ELF-1 (cell line): ENCODE measurements around the gene FUOM.

Experiments used
- DNase-seq: peaks from one replicate; pipeline ENCODE4 v3.0.0-alpha.2; 2016; ENCODE audit warnings: low read depth, low spot score

The FUOM gene

GRCh38 chr10:133312016-133312768 is 45.6 kb downstream of the FUOM start:
- DNase-seq = no peak

GRCh38 chr10:133311570-133311969 is 46.2 kb downstream of the FUOM start:
- no peak for DNase-seq

GRCh38 chr10:133310789-133311188 is 47.0 kb downstream of the FUOM start:
- no peak for DNase-seq

GRCh38 chr10:133310399-133310755 is 47.4 kb downstream of the FUOM start:
- DNase-seq = no peak

- DNase-seq = no peak
These were observed 48.0 kb downstream of the FUOM start for GRCh38 chr10:133309720-133310398.

- DNase-seq = peak; percentile 89
These were observed 48.6 kb downstream of the FUOM start for GRCh38 chr10:133309100-133309719.

GRCh38 chr10:133308421-133309099 is 49.3 kb downstream of the FUOM start, which contains the start of the genes TUBGCP2 and ZNF511:
TSS of gene TUBGCP2 (minus strand) at chr10:133308872. CDS start at chr10:133302941, 5,931 bp downstream.
TSS of gene ZNF511 (plus strand) at chr10:133308914. CDS start at chr10:133308944, 30 bp downstream.
- DNase-seq = peak; percentile 86

GRCh38 chr10:133307776-133308420 is 49.9 kb downstream of the FUOM start:
- DNase-seq = peak; percentile 78

- DNase-seq = no peak
These were observed 50.9 kb downstream of the FUOM start for GRCh38 chr10:133306941-133307379.

GRCh38 chr10:133306097-133306476 is 51.7 kb downstream of the FUOM start:
- DNase-seq = no peak
